ENCODE data around the gene MYZAP. TPM values are rescaled to one million over a fixed set of nuclear protein-coding genes. Genes with fewer than 3 reads are reported as not detected.

MYZAP gene
- total and polyA plus RNA-seq, 9 of the 15 experiments (the other 6 are each of a cell fraction or from before 2014, with no cell fraction given) = 0.03 TPM; not detected in 8

DNA sequence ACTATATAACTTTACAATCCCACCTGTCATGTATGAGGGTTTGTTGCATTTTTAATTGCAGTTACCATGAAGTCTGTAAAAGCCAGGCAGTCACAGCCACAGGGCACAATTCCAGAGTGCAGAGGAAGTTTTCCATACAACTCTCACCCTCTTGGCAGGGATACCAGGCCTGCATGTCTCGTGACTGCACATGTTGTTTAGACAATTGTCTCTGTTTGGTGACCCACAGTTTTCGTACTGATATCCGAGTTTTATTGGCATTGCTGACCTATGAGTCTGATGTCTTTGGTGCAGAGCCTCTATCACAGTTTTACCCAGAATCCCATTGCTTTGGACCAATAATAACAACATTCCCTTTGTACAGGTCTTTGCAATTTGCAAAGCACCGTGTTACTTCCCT, 24.9 kb upstream of the MYZAP start (continued):
- TF ChIP-seq ZNF707 (CRISPR knock-in tag; conservative IDR thresholded peaks at IDR 0.05) = no peak
- TF ChIP-seq, protein P1, sequence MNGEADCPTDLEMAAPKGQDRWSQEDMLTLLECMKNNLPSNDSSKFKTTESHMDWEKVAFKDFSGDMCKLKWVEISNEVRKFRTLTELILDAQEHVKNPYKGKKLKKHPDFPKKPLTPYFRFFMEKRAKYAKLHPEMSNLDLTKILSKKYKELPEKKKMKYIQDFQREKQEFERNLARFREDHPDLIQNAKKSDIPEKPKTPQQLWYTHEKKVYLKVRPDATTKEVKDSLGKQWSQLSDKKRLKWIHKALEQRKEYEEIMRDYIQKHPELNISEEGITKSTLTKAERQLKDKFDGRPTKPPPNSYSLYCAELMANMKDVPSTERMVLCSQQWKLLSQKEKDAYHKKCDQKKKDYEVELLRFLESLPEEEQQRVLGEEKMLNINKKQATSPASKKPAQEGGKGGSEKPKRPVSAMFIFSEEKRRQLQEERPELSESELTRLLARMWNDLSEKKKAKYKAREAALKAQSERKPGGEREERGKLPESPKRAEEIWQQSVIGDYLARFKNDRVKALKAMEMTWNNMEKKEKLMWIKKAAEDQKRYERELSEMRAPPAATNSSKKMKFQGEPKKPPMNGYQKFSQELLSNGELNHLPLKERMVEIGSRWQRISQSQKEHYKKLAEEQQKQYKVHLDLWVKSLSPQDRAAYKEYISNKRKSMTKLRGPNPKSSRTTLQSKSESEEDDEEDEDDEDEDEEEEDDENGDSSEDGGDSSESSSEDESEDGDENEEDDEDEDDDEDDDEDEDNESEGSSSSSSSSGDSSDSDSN (IDR thresholded peaks at IDR 0.05; ENCODE audit: borderline replicate concordance in 1 of 2, low read depth in 2 of 2, low read length in 2 of 2) = no peak
- TF ChIP-seq POLR3A (IDR thresholded peaks at IDR 0.05; ENCODE audit: borderline replicate concordance, extremely low read depth, insufficient read depth, insufficient read length) = no peak
- no peak for TF ChIP-seq SPI1 (IDR thresholded peaks at IDR 0.05; ENCODE audit: borderline replicate concordance, low read depth, low read length)

GRCh38 chr15:57567891-57568290, 23.8 kb upstream of the MYZAP start:
- ChIA-PET CTCF (ENCODE audit: low intra/inter-chr PET ratio) (no interaction called here), POLR2A (interaction anchor here (0.6 kb wide), 1 partner anchor 112 kb away, joined by 5 read pairs; no protein-coding TSS in a partner anchor)
- peaks cover 10 to 22% of the 10 kb centered on the region in 2 experiments for H3K27me3 ChIP-seq (ENCODE audit: control insufficient read depth in 2 of 2, insufficient read depth in 2 of 2, low read length in 2 of 2)
- BruUV-seq (replicated peaks) = no TSS peak
- 0% methylated on average over 3 of the region's 3 CpGs for WGBS (ENCODE audit: insufficient coverage, low coverage, missing lambda C conversion rate)
- H3K4me3 ChIP-seq = no peak overlapping the region
- H4K20me1 ChIP-seq (replicated peaks; ENCODE audit: control insufficient read depth, insufficient read depth, low read length) = no peaks in the 10 kb centered on the region
- no peak for FAIRE-seq
- no peaks in the 10 kb centered on the region; the same call in 1 of the 2 replicates for H3K9me3 ChIP-seq (replicated peaks; ENCODE audit: control insufficient read depth, insufficient read depth, low read depth, low read length)
- no peak overlapping the region for H3K27ac ChIP-seq (ENCODE audit: extremely low read depth, low read depth, low read length)
- no peaks in the 10 kb centered on the region; a peak in 2 of 5 replicates for H3K4me1 ChIP-seq (replicated peaks in 1 of 2; ENCODE audit: control insufficient read depth in 2 of 2, insufficient read depth in 2 of 2, low read length in 2 of 2)
- no peaks in the 10 kb centered on the region for H3K9me1 ChIP-seq (ENCODE audit: control insufficient read depth, insufficient read depth, low read length)
- no peaks in the 10 kb centered on the region for H3K36me3 ChIP-seq (ENCODE audit: control insufficient read depth, insufficient read depth, low read length)
- H3K79me2 ChIP-seq (ENCODE audit: control insufficient read depth, insufficient read depth, low read length) = no peaks in the 10 kb centered on the region
- in situ Hi-C loops (cut with MboI) = loop anchor here (10.0 to 25.0 kb wide), 2 partner anchors 494 to 617 kb away; partner anchors contain the start of gene ALDH1A2
- intact Hi-C loops (cut with micrococcal nuclease) = no loop called here
- no peak for DNase-seq (ENCODE audit: extremely low read depth in 1 of 4, low spot score in 3 of 4)
- no peak overlapping the region for H2AFZ ChIP-seq (ENCODE audit: low read depth, low read length)
- no peak for ATAC-seq
- no peak overlapping the region for H3K9ac ChIP-seq (ENCODE audit: insufficient read depth in 1 of 2, low read depth in 2 of 2, low read length in 2 of 2)
- no peak overlapping the region for H3K4me2 ChIP-seq (ENCODE audit: insufficient read depth, low read length)
- no peak for TF ChIP-seq ETV6 (IDR thresholded peaks at IDR 0.05; ENCODE audit: borderline replicate concordance in 1 of 2, low read depth in 2 of 2, low read length in 1 of 2)
- TF ChIP-seq ETV6 (CRISPR knock-in tag; IDR thresholded peaks at IDR 0.05; ENCODE audit: borderline replicate concordance) = no peak
- TF ChIP-seq SMARCC2 (IDR thresholded peaks at IDR 0.05; ENCODE audit: low read depth) = no peak
- TF ChIP-seq, protein P2, sequence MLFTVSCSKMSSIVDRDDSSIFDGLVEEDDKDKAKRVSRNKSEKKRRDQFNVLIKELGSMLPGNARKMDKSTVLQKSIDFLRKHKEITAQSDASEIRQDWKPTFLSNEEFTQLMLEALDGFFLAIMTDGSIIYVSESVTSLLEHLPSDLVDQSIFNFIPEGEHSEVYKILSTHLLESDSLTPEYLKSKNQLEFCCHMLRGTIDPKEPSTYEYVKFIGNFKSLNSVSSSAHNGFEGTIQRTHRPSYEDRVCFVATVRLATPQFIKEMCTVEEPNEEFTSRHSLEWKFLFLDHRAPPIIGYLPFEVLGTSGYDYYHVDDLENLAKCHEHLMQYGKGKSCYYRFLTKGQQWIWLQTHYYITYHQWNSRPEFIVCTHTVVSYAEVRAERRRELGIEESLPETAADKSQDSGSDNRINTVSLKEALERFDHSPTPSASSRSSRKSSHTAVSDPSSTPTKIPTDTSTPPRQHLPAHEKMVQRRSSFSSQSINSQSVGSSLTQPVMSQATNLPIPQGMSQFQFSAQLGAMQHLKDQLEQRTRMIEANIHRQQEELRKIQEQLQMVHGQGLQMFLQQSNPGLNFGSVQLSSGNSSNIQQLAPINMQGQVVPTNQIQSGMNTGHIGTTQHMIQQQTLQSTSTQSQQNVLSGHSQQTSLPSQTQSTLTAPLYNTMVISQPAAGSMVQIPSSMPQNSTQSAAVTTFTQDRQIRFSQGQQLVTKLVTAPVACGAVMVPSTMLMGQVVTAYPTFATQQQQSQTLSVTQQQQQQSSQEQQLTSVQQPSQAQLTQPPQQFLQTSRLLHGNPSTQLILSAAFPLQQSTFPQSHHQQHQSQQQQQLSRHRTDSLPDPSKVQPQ (CRISPR knock-in tag; IDR thresholded peaks at IDR 0.05; ENCODE audit: borderline replicate concordance) = no peak
- no peak for TF ChIP-seq ZBTB1 (CRISPR knock-in tag; IDR thresholded peaks at IDR 0.05; ENCODE audit: borderline replicate concordance, low read depth)
- no peak for TF ChIP-seq POLR3G (IDR thresholded peaks at IDR 0.05; ENCODE audit: extremely low read depth, insufficient read length, insufficient replicate concordance)
- TF ChIP-seq MTF1 (CRISPR knock-in tag; IDR thresholded peaks at IDR 0.05; ENCODE audit: borderline replicate concordance) = no peak
- no peak for TF ChIP-seq XRCC3 (IDR thresholded peaks at IDR 0.05)
- TF ChIP-seq PCBP1 (IDR thresholded peaks at IDR 0.05; ENCODE audit: low read depth, low read length, poor library complexity, severe bottlenecking) = no peak
- TF ChIP-seq, protein P3, sequence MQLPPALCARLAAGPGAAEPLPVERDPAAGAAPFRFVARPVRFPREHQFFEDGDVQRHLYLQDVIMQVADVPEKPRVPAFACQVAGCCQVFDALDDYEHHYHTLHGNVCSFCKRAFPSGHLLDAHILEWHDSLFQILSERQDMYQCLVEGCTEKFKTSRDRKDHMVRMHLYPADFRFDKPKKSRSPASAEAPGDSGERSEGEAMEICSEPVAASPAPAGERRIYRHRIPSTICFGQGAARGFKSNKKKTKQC (CRISPR knock-in tag; IDR thresholded peaks at IDR 0.05) = no peak
- TF ChIP-seq ZNF324 (CRISPR knock-in tag; IDR thresholded peaks at IDR 0.05) = no peak
- no peak for TF ChIP-seq NFIX (CRISPR knock-in tag; IDR thresholded peaks at IDR 0.05; ENCODE audit: low read depth)
